ENCODE measurements around the gene DCTN3. TPM values are rescaled to one million over a fixed set of nuclear protein-coding genes. Genes with fewer than 3 reads are reported as not detected.

Gene DCTN3
- total RNA-seq, 1 experiment from 2014 or later, result 57.5 TPM

DNA sequence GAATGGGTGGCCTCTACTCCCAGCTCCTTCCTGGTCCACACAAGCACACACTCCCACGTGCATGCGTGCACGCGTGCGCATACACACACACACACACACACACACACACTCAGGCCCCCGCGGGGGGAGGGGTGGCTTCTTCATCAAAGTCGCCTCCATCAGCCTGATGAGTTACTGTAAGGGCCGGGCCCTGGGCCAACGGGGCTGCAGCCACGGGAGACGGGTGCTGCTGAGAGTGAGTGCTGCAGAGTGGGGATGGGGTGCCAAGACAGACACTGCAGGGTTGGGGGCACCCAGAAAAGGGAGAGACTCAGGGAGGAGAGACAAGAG lies 48.8 kb downstream of the DCTN3 start:
- intact Hi-C loops (cut with micrococcal nuclease; ENCODE audit: unreplicated experiment), result no loop called here

DNA sequence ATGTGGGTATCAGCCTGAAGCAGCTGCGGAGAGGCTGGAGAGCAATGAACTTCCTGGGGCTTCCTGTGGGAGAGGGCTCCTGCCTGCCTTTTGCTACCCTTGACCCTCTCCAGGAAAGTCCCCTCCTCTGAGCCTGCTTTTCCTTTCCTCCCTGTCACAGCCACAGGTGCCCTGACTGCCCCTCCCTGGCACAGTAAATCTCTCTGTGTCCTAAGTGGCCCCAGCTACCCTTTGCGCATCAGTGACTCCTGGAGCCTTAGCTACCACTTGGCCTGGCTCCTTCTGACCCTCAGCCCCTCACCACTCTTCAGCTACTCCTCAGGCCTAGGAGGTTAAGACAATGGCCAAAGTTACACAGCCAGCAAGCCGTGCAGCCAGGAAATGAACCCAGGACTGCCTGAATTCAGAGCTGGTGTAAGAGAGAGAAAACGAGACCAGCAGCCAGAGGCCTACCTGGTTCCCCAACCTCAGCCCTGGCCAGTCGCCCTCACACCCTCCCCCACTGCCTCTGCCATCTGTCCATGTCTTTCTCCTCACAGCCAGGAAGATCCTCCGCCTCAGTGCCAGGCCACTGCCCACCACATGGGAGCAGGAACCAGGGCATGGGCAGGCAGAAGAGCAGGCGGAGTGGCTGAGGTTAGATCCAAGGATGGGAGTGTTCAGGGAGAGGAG lies 49.4 kb downstream of the DCTN3 start:
- no peak overlapping the region for H3K4me3 ChIP-seq
- no peaks in the 10 kb centered on the region for H3K4me1 ChIP-seq (replicated peaks; ENCODE audit: insufficient read depth)
- no peaks in the 10 kb centered on the region for H3K79me2 ChIP-seq (ENCODE audit: low read depth)
- no peak for DNase-seq
- no peak for TF ChIP-seq CTCF (conservative IDR thresholded peaks at IDR 0.05)
- H3K27ac ChIP-seq, result no peak overlapping the region
- no peaks in the 10 kb centered on the region for H3F3A ChIP-seq (ENCODE audit: insufficient read depth, low read depth)
- H3K9me3 ChIP-seq (ENCODE audit: insufficient read depth, low read depth), result no peaks in the 10 kb centered on the region
- no peaks in the 10 kb centered on the region for H3K9me2 ChIP-seq (ENCODE audit: insufficient read depth)
- no peaks in the 10 kb centered on the region for H3K36me3 ChIP-seq (ENCODE audit: low read depth)
- H4K20me1 ChIP-seq (ENCODE audit: insufficient read depth), result no peaks in the 10 kb centered on the region
- no TSS peak for BruUV-seq (replicated peaks)
- H3K4me2 ChIP-seq, result no peak overlapping the region
- intact Hi-C loops (cut with micrococcal nuclease; ENCODE audit: unreplicated experiment), result no loop called here
- ChIA-PET POLR2A (ENCODE audit: unreplicated experiment) (no interaction called here), CTCF (no interaction called here)
- H3K27me3 ChIP-seq (ENCODE audit: insufficient read depth, low read depth), result peaks cover 33% of the 10 kb centered on the region
- no peak overlapping the region for H2AFZ ChIP-seq

More for the DNA sequence above, 48.8 kb downstream of the DCTN3 start:
- peaks cover 37% of the 10 kb centered on the region for H3K27me3 ChIP-seq (ENCODE audit: insufficient read depth, low read depth)
- ChIA-PET POLR2A (ENCODE audit: unreplicated experiment) (no interaction called here), CTCF (no interaction called here)
- BruUV-seq (replicated peaks), result no TSS peak
- H3F3A ChIP-seq (ENCODE audit: insufficient read depth, low read depth), result no peaks in the 10 kb centered on the region
- no peak overlapping the region for H3K4me3 ChIP-seq
- H4K20me1 ChIP-seq (ENCODE audit: insufficient read depth), result no peaks in the 10 kb centered on the region
- TF ChIP-seq CTCF (conservative IDR thresholded peaks at IDR 0.05), result no peak
- TF ChIP-seq EZH2 (IDR thresholded peaks at IDR 0.05; ENCODE audit: low read depth), result no peak
- no peak overlapping the region for H2AFZ ChIP-seq
- H3K4me2 ChIP-seq, result no peak overlapping the region
- DNase-seq, result no peak
- H3K79me2 ChIP-seq (ENCODE audit: low read depth), result no peaks in the 10 kb centered on the region
- H3K9me3 ChIP-seq (ENCODE audit: insufficient read depth, low read depth), result no peaks in the 10 kb centered on the region
- no peaks in the 10 kb centered on the region for H3K9me2 ChIP-seq (ENCODE audit: insufficient read depth)
- no peak overlapping the region for H3K27ac ChIP-seq
- no peaks in the 10 kb centered on the region for H3K4me1 ChIP-seq (replicated peaks; ENCODE audit: insufficient read depth)
- no peaks in the 10 kb centered on the region for H3K36me3 ChIP-seq (ENCODE audit: low read depth)

DNA sequence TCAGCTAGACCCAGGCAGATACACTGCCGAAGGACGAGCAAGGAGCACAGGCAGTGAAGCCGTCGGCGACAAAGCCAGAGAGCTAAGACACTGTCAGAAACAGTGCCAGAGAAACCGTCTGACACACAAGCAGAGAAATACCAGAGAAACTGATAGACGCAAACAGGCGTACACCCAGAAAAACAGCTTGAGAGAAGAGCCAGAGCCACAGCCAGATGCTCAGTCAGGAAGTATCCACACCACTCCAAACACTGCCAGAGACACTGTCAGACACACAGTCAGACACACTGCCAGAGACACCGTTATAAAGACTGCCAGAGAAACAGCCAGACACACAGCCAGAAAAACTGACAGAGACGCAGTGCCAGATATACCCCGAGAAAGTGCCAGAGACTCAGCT lies 49.9 kb downstream of the DCTN3 start:
- H3K4me3 ChIP-seq, result no peak overlapping the region
- intact Hi-C loops (cut with micrococcal nuclease; ENCODE audit: unreplicated experiment), result no loop called here
- no peaks in the 10 kb centered on the region for H3F3A ChIP-seq (ENCODE audit: insufficient read depth, low read depth)
- H3K27ac ChIP-seq, result no peak overlapping the region
- H2AFZ ChIP-seq, result no peak overlapping the region
- BruUV-seq (replicated peaks), result no TSS peak
- no peaks in the 10 kb centered on the region for H3K9me3 ChIP-seq (ENCODE audit: insufficient read depth, low read depth)
- POLR2A ChIA-PET (ENCODE audit: unreplicated experiment), result no interaction called here
- H3K4me1 ChIP-seq (replicated peaks; ENCODE audit: insufficient read depth), result no peaks in the 10 kb centered on the region
- no peaks in the 10 kb centered on the region for H3K9me2 ChIP-seq (ENCODE audit: insufficient read depth)
- no peaks in the 10 kb centered on the region for H3K36me3 ChIP-seq (ENCODE audit: low read depth)
- no peak for DNase-seq
- H3K27me3 ChIP-seq (ENCODE audit: insufficient read depth, low read depth), result peaks cover 31% of the 10 kb centered on the region
- H3K4me2 ChIP-seq, result no peak overlapping the region
- TF ChIP-seq EZH2 (IDR thresholded peaks at IDR 0.05; ENCODE audit: low read depth) (no peak), CTCF (conservative IDR thresholded peaks at IDR 0.05) (no peak)
- CTCF ChIA-PET, result no interaction called here
- H4K20me1 ChIP-seq (ENCODE audit: insufficient read depth), result no peaks in the 10 kb centered on the region
- no peaks in the 10 kb centered on the region for H3K79me2 ChIP-seq (ENCODE audit: low read depth)
